Right atrium auricular region (tissue), 2 donors: ENCODE measurements around the gene HSD17B1. TPM values are rescaled to one million over a fixed set of nuclear protein-coding genes. Genes with fewer than 3 reads are reported as not detected.
A peak's percentile ranks its signal among the peaks of the same experiment; 100 is the strongest.
"Not testable (repeated sequence)": the region's sequence is repeated elsewhere in the genome, so short reads cannot be mapped to it uniquely, and the experiment has no call there.

Experiments used
- DNase-seq: peaks from one replicate; pipeline ENCODE4 v3.0.0-alpha.2; 2019; ENCODE audit warnings: low spot score
- H3K27ac ChIP-seq, 2 donors: fragments of 200-600 bp; sonication (generic); 1 replicate in 1 of 2; 2 replicates in 1 of 2; pipeline ENCODE4 v1.5.1; 2016 to 2019
- H3K27me3 ChIP-seq, 2 donors: fragments of 200-600 bp; sonication (generic); one replicate each; pipeline versions ENCODE4 v1.5.1 to v1.6.0; 2017 to 2019
- H3K36me3 ChIP-seq: fragments of 200-600 bp; sonication (generic); one replicate; pipeline ENCODE4 v1.5.1; 2016
- H3K4me1 ChIP-seq, 2 donors: fragments of 200-600 bp; sonication (generic); one replicate each; pipeline versions ENCODE4 v1.5.1 to v1.6.0; 2017 to 2019
- H3K4me3 ChIP-seq, 2 donors: fragments of 200-600 bp; sonication (generic); 1 replicate in 1 of 2; 2 replicates in 1 of 2; pipeline ENCODE4 v1.5.1; 2017 to 2019; ENCODE audit warnings: mild to moderate bottlenecking in 1 of 2, moderate library complexity in 1 of 2
- H3K9me3 ChIP-seq, 2 donors: fragments of 200-600 bp; sonication (generic); one replicate each; pipeline ENCODE4 v1.5.1; 2019
- total RNA-seq, 2 donors: library from RNA; depleted of rRNA; stranded (reverse); fragments of >200 nt; gene quantifications; one replicate each; pipeline ENCODE4 v1.1.0, GENCODE V29; 2016
- TF ChIP-seq, protein P1 (sequence below), 2 donors: fragments of 200-600 bp; sonication (generic); IDR thresholded peaks; one replicate each; pipeline ENCODE4 v1.5.1; 2019; ENCODE audit warnings: antibody characterized with exemption in 2 of 2

The HSD17B1 gene
- total RNA-seq, 2 donors from 2014 or later, result 0.39 to 0.78 TPM

DNA sequence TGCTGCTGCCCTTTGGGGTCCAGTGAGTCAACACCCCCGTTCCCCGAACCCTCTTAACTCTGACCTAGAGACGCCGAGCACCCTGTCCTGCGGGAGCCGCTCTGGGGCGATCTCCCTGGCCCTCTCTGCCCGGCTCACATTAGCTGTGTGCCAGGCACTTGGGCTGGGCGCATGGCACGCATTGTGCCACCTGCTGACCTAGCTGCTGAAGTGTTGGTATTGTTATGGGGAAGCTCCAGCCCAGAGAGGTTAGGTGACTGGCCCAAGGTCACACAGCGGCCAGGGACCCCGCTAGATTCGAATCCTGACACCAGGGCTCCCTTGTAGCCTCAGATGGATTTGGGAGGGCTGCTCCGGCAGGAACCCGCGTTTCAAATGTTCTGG is 1.1 kb downstream of the HSD17B1 start:
- TF ChIP-seq, protein P1, sequence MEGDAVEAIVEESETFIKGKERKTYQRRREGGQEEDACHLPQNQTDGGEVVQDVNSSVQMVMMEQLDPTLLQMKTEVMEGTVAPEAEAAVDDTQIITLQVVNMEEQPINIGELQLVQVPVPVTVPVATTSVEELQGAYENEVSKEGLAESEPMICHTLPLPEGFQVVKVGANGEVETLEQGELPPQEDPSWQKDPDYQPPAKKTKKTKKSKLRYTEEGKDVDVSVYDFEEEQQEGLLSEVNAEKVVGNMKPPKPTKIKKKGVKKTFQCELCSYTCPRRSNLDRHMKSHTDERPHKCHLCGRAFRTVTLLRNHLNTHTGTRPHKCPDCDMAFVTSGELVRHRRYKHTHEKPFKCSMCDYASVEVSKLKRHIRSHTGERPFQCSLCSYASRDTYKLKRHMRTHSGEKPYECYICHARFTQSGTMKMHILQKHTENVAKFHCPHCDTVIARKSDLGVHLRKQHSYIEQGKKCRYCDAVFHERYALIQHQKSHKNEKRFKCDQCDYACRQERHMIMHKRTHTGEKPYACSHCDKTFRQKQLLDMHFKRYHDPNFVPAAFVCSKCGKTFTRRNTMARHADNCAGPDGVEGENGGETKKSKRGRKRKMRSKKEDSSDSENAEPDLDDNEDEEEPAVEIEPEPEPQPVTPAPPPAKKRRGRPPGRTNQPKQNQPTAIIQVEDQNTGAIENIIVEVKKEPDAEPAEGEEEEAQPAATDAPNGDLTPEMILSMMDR (IDR thresholded peaks at IDR 0.05), result no peak

DNA sequence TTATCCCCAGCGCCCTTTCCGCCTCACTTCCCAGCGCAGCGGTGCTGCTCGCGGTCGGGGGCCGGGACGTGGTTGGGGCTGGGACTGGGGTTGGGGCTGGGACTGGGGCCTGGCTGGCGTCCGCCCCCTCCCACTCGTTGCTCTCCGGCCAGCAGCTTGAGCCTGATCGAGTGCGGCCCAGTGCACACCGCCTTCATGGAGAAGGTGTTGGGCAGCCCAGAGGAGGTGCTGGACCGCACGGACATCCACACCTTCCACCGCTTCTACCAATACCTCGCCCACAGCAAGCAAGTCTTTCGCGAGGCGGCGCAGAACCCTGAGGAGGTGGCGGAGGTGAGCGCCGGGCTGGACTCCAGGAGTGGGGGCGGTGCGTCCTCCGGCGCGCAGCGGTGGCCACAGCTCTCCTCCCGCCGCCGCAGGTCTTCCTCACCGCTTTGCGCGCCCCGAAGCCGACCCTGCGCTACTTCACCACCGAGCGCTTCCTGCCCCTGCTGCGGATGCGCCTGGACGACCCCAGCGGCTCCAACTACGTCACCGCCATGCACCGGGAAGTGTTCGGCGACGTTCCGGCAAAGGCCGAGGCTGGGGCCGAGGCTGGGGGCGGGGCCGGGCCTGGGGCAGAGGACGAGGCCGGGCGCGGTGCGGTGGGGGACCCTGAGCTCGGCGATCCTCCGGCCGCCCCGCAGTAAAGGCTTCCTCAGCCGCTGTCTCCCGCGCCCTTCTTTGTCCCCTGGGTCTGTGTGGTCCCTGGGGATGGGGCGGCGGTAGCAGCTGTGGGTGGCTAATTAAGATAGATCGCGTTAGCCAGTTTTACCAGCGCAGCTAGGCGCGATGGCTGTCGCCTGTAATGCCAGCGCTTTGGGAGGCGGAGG is 1.8 kb downstream of the HSD17B1 start:
- Histone ChIP-seq H3K4me1 (peaks cover 0 to 27% of the 10 kb centered on the region in 2 donors), H3K27ac (peak overlapping the region; percentile 77 to 84), H3K27me3 (no peaks in the 10 kb centered on the region), H3K36me3 (no peaks in the 10 kb centered on the region), H3K9me3 (no peaks in the 10 kb centered on the region), H3K4me3 (peak overlapping the region; percentile 63 to 69)
- DNase-seq, result peak; percentile 84
- TF ChIP-seq, protein P1 (IDR thresholded peaks at IDR 0.05), result no peak

More for the DNA sequence above, 1.1 kb downstream of the HSD17B1 start:
- no peaks in the 10 kb centered on the region for H3K27me3 ChIP-seq
- no peaks in the 10 kb centered on the region for H3K36me3 ChIP-seq
- H3K9me3 ChIP-seq, result no peaks in the 10 kb centered on the region
- peak overlapping the region; percentile 63 to 69 for H3K4me3 ChIP-seq
- DNase-seq, result no peak
- H3K27ac ChIP-seq, result peak overlapping the region; percentile 77 to 84
- peaks cover 0 to 27% of the 10 kb centered on the region in 2 donors for H3K4me1 ChIP-seq

DNA sequence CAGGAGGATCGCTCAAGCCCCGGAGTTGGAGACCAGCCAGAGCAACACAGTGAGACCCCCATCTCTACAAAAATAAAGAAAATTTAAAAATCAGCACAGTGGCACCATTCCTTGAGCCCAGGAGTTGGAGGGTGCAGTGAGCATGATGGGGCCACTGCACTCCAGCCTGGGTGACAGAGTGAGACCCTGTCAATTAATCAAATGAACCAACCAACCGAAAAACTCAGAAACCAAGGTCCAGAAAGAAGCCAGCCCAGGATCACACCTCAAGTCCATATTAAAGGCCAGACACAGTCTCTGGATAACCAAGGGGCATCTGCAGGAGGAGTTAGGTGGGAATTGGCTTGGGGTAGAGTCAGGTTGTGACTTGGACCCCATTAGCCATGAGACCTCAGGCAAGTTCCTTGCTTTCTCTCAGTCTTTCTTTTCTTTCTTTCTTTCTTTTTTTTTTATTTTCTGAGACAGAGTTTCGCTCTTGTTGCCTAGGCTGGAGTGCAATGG is 2.4 kb downstream of the HSD17B1 start:
- DNase-seq, result no peak
- TF ChIP-seq, protein P1 (IDR thresholded peaks at IDR 0.05), result no peak
- Histone ChIP-seq H3K36me3 (no peaks in the 10 kb centered on the region), H3K27me3 (no peaks in the 10 kb centered on the region), H3K4me3 (peak overlapping the region; percentile 63 to 69), H3K9me3 (no peaks in the 10 kb centered on the region), H3K4me1 (peaks cover 0 to 27% of the 10 kb centered on the region in 2 donors), H3K27ac (peak overlapping the region; percentile 77 to 84)

DNA sequence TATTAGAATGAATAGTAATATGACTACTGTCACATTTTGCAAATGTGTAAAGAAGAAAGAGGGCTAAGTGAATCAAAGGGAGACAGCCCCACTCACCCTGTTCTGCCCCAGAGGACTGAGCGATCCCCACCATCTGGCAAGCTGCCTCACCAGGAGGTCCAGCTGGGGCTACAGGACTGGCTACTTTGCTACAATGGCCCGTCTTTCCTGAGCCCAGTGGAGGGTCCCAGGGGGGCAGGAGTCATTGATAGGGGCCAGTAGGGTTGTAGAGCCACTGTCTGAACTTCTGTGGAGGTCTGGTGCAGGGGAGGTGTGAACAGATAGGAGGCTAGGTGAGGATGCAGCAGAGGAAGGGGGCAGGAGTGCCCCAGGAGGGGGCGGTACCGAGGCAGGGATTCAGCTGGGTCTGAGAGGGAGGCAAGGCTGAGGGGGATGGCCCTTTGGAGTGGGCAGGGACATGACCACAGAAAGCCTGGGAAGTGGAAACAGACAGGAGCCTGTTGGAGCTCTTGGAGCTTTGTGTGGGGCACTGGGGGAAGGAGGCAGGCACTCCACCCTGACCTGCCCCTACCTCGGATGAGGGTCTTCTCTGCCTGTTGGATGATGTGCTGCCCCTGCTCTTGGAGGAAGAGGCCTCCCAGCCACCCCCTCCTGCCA is 3.4 kb downstream of the HSD17B1 start:
- H3K27me3 ChIP-seq, DNase-seq, H3K4me3 ChIP-seq, H3K9me3 ChIP-seq, H3K27ac ChIP-seq, H3K36me3 ChIP-seq: not testable (repeated sequence)
- peaks cover 0 to 28% of the 10 kb centered on the region in 2 donors for H3K4me1 ChIP-seq

DNA sequence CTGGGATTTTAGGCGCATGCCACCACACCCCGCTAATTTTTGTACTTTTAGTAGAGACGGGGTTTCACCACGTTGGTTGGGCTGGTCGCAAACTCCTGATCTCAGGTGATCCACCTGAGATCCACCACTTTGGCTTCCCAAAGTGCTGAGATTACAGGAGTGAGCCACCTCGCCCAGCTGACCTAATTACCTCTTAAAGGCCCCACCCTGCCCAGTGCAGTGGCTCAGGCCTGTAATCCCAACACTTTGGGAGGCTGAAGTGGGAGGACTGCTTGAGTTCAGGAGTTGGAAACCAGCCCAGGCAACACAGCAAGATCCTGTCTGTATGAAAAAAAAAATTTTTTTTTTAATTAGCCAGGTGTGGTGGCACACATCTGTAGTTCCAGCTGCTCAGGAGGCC is 6.4 kb downstream of the HSD17B1 start:
- Histone ChIP-seq H3K9me3 (no peaks in the 10 kb centered on the region), H3K27me3 (no peaks in the 10 kb centered on the region), H3K27ac (no peak overlapping the region), H3K4me1 (peaks cover 0 to 41% of the 10 kb centered on the region in 2 donors), H3K4me3 (no peak overlapping the region), H3K36me3 (no peaks in the 10 kb centered on the region)
- TF ChIP-seq, protein P1 (IDR thresholded peaks at IDR 0.05), result no peak
- no peak for DNase-seq

DNA sequence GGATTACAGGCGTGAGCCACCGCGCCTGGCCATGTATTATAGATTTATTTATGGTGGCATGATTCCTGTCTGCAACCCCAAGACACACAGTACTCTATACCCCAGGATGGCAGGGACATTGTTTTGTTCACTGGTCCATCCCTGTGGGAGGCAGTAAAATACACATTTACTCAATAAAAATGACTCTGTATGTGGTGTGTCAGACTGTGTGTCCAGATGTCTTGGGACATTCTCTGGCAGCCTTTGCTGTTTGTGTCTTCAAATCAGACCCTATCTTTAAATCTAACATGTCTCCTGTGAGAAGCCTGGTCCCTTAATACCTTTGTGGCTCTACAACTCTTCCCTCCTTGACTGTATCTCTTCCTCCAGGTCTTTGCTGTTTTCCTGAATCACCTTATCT is 7.5 kb downstream of the HSD17B1 start:
- no peak for DNase-seq
- Histone ChIP-seq H3K4me3 (no peak overlapping the region), H3K4me1 (peaks cover 0 to 40% of the 10 kb centered on the region in 2 donors), H3K27me3 (no peaks in the 10 kb centered on the region), H3K27ac (no peak overlapping the region), H3K36me3 (peaks cover 10% of the 10 kb centered on the region), H3K9me3 (no peaks in the 10 kb centered on the region)
- TF ChIP-seq, protein P1 (IDR thresholded peaks at IDR 0.05), result no peak
